Stimulated activated CD4-positive, alpha-beta T cell treated with anti-CD3 and anti-CD28 coated beads, Interleukin-15, amount 100 ng/mL, for 24 hours (primary cell): ENCODE data around the gene PCDHGB5.
"Not testable (repeated sequence)": the region's sequence is repeated elsewhere in the genome, so short reads cannot be mapped to it uniquely, and the experiment has no call there.

ENCODE experiments used
- DNase-seq: peaks from one replicate; pipeline ENCODE4 v3.0.0-alpha.2; 2020

The PCDHGB5 gene

GRCh38 chr5:141413540-141414069 is 15.9 kb downstream of the PCDHGB5 start:
- DNase-seq: no peak

GRCh38 chr5:141414548-141415274 is 17.0 kb downstream of the PCDHGB5 start:
- not testable (repeated sequence) for DNase-seq

GRCh38 chr5:141415275-141415618 is 17.5 kb downstream of the PCDHGB5 start:
- not testable (repeated sequence) for DNase-seq

GRCh38 chr5:141417494-141418172 is 19.9 kb downstream of the PCDHGB5 start, which contains the start of gene PCDHGB7:
TSS of gene PCDHGB7 (plus strand) at chr5:141417677. CDS start at chr5:141417860, 183 bp downstream.
- peak; percentile 75 for DNase-seq

GRCh38 chr5:141419074-141419880 is 21.5 kb downstream of the PCDHGB5 start:
- DNase-seq: no peak

GRCh38 chr5:141420855-141421488 is 23.2 kb downstream of the PCDHGB5 start, which contains the start of gene PCDHGA11:
TSS of gene PCDHGA11 (plus strand) at chr5:141421051. CDS start at chr5:141421228, 177 bp downstream.
- peak; percentile 69 for DNase-seq

DNA sequence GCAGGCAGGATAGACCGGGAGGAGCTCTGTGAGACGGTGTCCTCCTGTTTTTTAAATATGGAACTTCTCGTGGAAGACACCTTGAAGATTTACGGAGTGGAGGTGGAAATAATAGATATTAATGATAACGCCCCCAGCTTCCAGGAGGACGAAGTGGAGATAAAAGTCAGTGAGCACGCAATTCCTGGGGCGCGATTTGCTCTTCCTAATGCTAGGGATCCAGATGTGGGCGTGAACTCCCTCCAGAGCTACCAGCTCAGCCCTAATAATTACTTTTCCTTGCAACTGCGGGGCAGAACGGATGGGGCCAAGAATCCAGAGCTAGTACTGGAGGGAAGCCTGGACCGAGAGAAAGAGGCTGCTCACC is 23.7 kb downstream of the PCDHGB5 start:
- DNase-seq: no peak

- no peak for DNase-seq
Measured at GRCh38 chr5:141422742-141423291, 25.1 kb downstream of the PCDHGB5 start.

- no peak for DNase-seq
Measured at GRCh38 chr5:141427783-141428426, 30.2 kb downstream of the PCDHGB5 start.

- peak; percentile 50 for DNase-seq
Measured at GRCh38 chr5:141430332-141431113, 32.8 kb downstream of the PCDHGB5 start, which contains the start of gene PCDHGA12. TSS of gene PCDHGA12 (plus strand) at chr5:141430507. CDS start at chr5:141430760, 253 bp downstream.

DNA sequence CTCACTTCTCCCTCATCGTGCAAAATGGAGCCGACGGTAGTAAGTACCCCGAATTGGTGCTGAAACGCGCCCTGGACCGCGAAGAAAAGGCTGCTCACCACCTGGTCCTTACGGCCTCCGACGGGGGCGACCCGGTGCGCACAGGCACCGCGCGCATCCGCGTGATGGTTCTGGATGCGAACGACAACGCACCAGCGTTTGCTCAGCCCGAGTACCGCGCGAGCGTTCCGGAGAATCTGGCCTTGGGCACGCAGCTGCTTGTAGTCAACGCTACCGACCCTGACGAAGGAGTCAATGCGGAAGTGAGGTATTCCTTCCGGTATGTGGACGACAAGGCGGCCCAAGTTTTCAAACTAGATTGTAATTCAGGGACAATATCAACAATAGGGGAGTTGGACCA is 33.5 kb downstream of the PCDHGB5 start:
- no peak for DNase-seq

DNA sequence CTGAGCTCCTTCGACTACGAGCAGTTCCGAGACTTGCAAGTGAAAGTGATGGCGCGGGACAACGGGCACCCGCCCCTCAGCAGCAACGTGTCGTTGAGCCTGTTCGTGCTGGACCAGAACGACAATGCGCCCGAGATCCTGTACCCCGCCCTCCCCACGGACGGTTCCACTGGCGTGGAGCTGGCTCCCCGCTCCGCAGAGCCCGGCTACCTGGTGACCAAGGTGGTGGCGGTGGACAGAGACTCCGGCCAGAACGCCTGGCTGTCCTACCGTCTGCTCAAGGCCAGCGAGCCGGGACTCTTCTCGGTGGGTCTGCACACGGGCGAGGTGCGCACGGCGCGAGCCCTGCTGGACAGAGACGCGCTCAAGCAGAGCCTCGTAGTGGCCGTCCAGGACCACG is 34.6 kb downstream of the PCDHGB5 start:
- not testable (repeated sequence) for DNase-seq

GRCh38 chr5:141432726-141433125 is 35.0 kb downstream of the PCDHGB5 start:
- DNase-seq: not testable (repeated sequence)

- no peak for DNase-seq
Measured at GRCh38 chr5:141434006-141434405, 36.3 kb downstream of the PCDHGB5 start.

DNA sequence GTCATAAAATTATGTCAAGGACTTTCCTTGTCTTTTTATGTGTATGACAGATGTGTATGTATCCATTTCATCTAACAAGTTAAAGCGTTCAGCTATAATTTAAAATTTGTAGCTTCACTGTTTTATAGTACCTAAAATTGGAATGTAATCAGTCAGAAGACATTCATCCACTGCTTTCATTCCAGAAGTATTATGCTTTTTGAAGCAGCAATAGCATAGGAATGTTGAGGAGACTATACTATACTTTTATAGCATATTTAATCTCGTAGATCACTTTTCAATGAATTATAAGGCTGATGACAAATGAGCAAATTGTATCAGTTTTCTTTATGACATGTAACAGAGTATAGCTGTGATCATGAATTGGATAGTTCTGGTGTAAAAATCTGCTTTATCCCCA is 39.5 kb downstream of the PCDHGB5 start:
- no peak for DNase-seq

GRCh38 chr5:141439411-141440141 is 41.8 kb downstream of the PCDHGB5 start:
- DNase-seq: no peak

- no peak for DNase-seq
Measured at GRCh38 chr5:141440341-141440740, 42.6 kb downstream of the PCDHGB5 start.

- no peak for DNase-seq
Measured at GRCh38 chr5:141441571-141442170, 43.9 kb downstream of the PCDHGB5 start.
